GM12878 (cell line): ENCODE results near the gene CA10. TPM values are rescaled to one million over a fixed set of nuclear protein-coding genes. Genes with fewer than 3 reads are reported as not detected.

Experiments
- ATAC-seq: fragments of 200-7000 bp; cut with Tn5 transposase; 3 replicates; pipeline ENCODE4 v1.9.1; 2020; ENCODE audit warnings: mild to moderate bottlenecking, moderate library complexity
- BruUV-seq: library from RNA; stranded (reverse); fragments of 400-500 nt; replicated peaks from 2 replicates; lab custom pipeline; 2021; lab: Mats Ljungman, UMichigan
- CTCF ChIA-PET: fragments of 300-600 bp; sonication (Branson Sonifier 250); formaldehyde crosslinking; extraction: SDS; loops from one replicate; lab custom pipeline; 2021; ENCODE audit warnings: inconsistent platforms; lab: Yijun Ruan, JAX
- POLR2A ChIA-PET: fragments of 350-600 bp; formaldehyde crosslinking; extraction: SDS; loops from one replicate; lab custom pipeline; 2021; ENCODE audit warnings: inconsistent platforms; lab: Charles Lee
- RAD21 ChIA-PET: fragments of 300-600 bp; sonication (Branson Sonifier 250); formaldehyde crosslinking; loops from one replicate; lab custom pipeline; 2023; ENCODE audit warnings: antibody characterized with exemption; ENCODE audit not compliant: unreplicated experiment; lab: Charles Lee
- SMC1A ChIA-PET: fragments of 300-600 bp; sonication (Branson Sonifier 250); formaldehyde crosslinking; loops from one replicate; lab custom pipeline; 2023; ENCODE audit not compliant: unreplicated experiment, uncharacterized antibody; lab: Charles Lee
- DNase-seq: peaks from one replicate; pipeline ENCODE4 v3.0.0-alpha.2; 2011; ENCODE audit warnings: low read depth, low spot score
- FAIRE-seq: peaks from 3 replicates; lab custom pipeline; 2011; peaks lifted over from hg19 to GRCh38; lab: Jason Lieb, UNC
- H2AFZ ChIP-seq: 2 replicates; pipeline ENCODE4 v1.6.0; 2011; ENCODE audit warnings: low read depth, low read length, control low read depth; ENCODE audit not compliant: control insufficient read depth
- H3K27ac ChIP-seq: 2 replicates; pipeline ENCODE4 v1.5.1; 2011; ENCODE audit warnings: control low read depth; ENCODE audit not compliant: control insufficient read depth, insufficient read depth
- H3K27me3 ChIP-seq, 2 experiments: replicated peaks in 1 of 2; 2 replicates each; pipeline versions ENCODE4 v1.6.0 to v1.6.1; 2011; ENCODE audit warnings: low read length in 1 of 2; ENCODE audit not compliant: control insufficient read depth in 2 of 2, insufficient read depth in 2 of 2
- H3K36me3 ChIP-seq, 2 experiments: 2 replicates each; pipeline ENCODE4 v1.5.1; 2011; ENCODE audit warnings: low read length in 1 of 2; ENCODE audit not compliant: control insufficient read depth in 2 of 2, insufficient read depth in 2 of 2
- H3K4me1 ChIP-seq: 2 replicates; pipeline ENCODE4 v1.6.1; 2011; ENCODE audit warnings: mild to moderate bottlenecking, low read length, moderate library complexity, mixed read lengths; ENCODE audit not compliant: control insufficient read depth, insufficient read depth
- H3K4me2 ChIP-seq: 2 replicates; pipeline ENCODE4 v1.6.0; 2011; ENCODE audit warnings: control low read depth; ENCODE audit not compliant: control insufficient read depth, insufficient read depth
- H3K4me3 ChIP-seq: fragments of 200-600 bp; sonication (generic); 2 replicates; pipeline ENCODE4 v1.5.1; 2016
- H3K79me2 ChIP-seq: 2 replicates; pipeline ENCODE4 v1.6.0; 2011; ENCODE audit warnings: low read length; ENCODE audit not compliant: control insufficient read depth, insufficient read depth
- H3K9ac ChIP-seq: 2 replicates; pipeline ENCODE4 v1.8.0; 2011; ENCODE audit warnings: low read length, control low read depth, mixed read lengths; ENCODE audit not compliant: control insufficient read depth, insufficient read depth
- H3K9me3 ChIP-seq: replicated peaks from 3 replicates; pipeline ENCODE4 v1.5.1; 2011; ENCODE audit warnings: mild to moderate bottlenecking, low read length; ENCODE audit not compliant: control insufficient read depth, insufficient read depth
- H4K20me1 ChIP-seq: 2 replicates; pipeline ENCODE4 v1.6.0; 2011; ENCODE audit not compliant: control insufficient read depth, insufficient read depth
- ATF7 ChIP-seq: fragments of 450-650 bp; IDR thresholded peaks from 2 replicates; pipeline ENCODE4 v1.6.1; 2016; ENCODE audit warnings: low read depth, mild to moderate bottlenecking
- BRCA1 ChIP-seq: IDR thresholded peaks from 2 replicates; pipeline ENCODE4 v1.6.1; 2011; ENCODE audit warnings: low read depth, low read length, improper control_type of control experiment
- CBX3 ChIP-seq: fragments of 200-600 bp; sonication (generic); IDR thresholded peaks from 2 replicates; pipeline ENCODE4 v1.6.1; 2016; ENCODE audit warnings: low read depth, borderline replicate concordance
- IKZF2 ChIP-seq, 2 experiments: fragments of 450-650 bp; IDR thresholded peaks; 2 replicates each; pipeline ENCODE4 v1.6.1; 2017; ENCODE audit warnings: mild to moderate bottlenecking in 2 of 2, moderate library complexity in 2 of 2
- PAX8 ChIP-seq: fragments of 450-650 bp; IDR thresholded peaks from 2 replicates; pipeline ENCODE4 v1.6.1; 2017; ENCODE audit warnings: mild to moderate bottlenecking, moderate library complexity
- POLR2A ChIP-seq: IDR thresholded peaks from 2 replicates; pipeline ENCODE4 v1.6.1; 2011; ENCODE audit warnings: low read depth, mild to moderate bottlenecking, low read length
- POLR2AphosphoS2 ChIP-seq: IDR thresholded peaks from 2 replicates; pipeline ENCODE4 v1.6.1; 2011; ENCODE audit warnings: low read depth, mild to moderate bottlenecking, low read length, improper control_type of control experiment, moderate library complexity
- WGBS: methylation state at CpG from one replicate; pipeline ENCODE4 v1.1.6; 2016; ENCODE audit warnings: low lambda C conversion rate; ENCODE audit not compliant: insufficient replicate concordance, insufficient coverage; ENCODE audit errors: missing lambda C conversion rate; 5-methylcytosine and 5-hydroxymethylcytosine counted together
- in situ Hi-C: fragments of 300-500 bp; cut with MboI; formaldehyde crosslinking; loops from 9 replicates; pipeline ENCODE4 v1.14.3; 2018; ENCODE audit warnings: mixed read lengths
- intact Hi-C: fragments of 100-400 bp; cut with micrococcal nuclease; formaldehyde crosslinking; loops from one replicate; pipeline ENCODE4 v1.14.2; 2022; ENCODE audit not compliant: unreplicated experiment
- polyA plus RNA-seq, 11 experiments: library from polyadenylated mRNA; depleted of rRNA in 4 of 11; unstranded in 6 of 11; stranded (reverse) in 5 of 11; fragments of >200 nt; fragmentation: Nextera tagmentation in 4 of 11; fragmentation: Illumina TruSeq in 1 of 11; extraction: Ambion mirVana in 4 of 11; extraction: Trizol in 1 of 11; gene quantifications; 1 replicate in 1 of 11; 2 replicates in 10 of 11; pipeline versions ENCODE4 v1.2.1 to v1.2.3, GENCODE V29; 2011 to 2016; ENCODE audit warnings: inconsistent platforms in 2 of 11, missing spikeins in 2 of 11, low read depth in 1 of 11
- total RNA-seq, 4 experiments: library from RNA; depleted of rRNA in 3 of 4; stranded (reverse); fragments of >200 nt in 3 of 4; fragmentation: Illumina TruSeq in 1 of 4; extraction: Trizol in 1 of 4; gene quantifications; 2 replicates each; pipeline versions ENCODE4 v1.2.1 to v1.2.3, GENCODE V29; 2013 to 2021
- TF ChIP-seq, protein P1 (sequence below): fragments of 450-650 bp; IDR thresholded peaks from 2 replicates; pipeline ENCODE4 v1.6.1; 2017; ENCODE audit warnings: mild to moderate bottlenecking, moderate library complexity

CA10 gene
- total and polyA plus RNA-seq, 10 of the 15 experiments (the other 5 are each of a cell fraction or from before 2014, with no cell fraction given): not detected

DNA sequence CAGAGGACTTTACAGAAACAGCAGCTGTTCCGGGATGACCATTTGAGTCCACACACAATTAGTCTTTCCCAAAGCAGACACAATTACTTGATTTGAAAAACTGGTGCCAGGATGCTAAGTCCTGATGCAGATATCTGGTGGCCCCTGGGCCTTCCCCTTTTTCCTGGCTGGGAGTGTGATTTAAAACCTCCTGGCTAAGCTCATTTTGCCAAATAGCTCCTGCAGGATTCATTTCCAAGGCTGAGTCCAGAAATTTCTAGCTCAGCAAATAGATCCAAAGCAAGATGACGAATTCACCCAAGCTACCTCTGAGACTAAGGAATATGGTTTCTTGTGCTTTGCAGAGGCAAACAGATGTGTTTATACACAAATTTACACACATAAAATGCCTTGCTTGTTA is 422.2 kb downstream of the CA10 start:
- Histone ChIP-seq H3K27me3 (no peaks in the 10 kb centered on the region), H3K4me1 (no peaks in the 10 kb centered on the region), H3K27ac (no peak overlapping the region), H3K4me2 (no peak overlapping the region), H2AFZ (no peak overlapping the region), H4K20me1 (no peaks in the 10 kb centered on the region), H3K4me3 (no peak overlapping the region), H3K9me3 (no peaks in the 10 kb centered on the region), H3K36me3 (no peaks in the 10 kb centered on the region), H3K9ac (no peak overlapping the region), H3K79me2 (no peaks in the 10 kb centered on the region)
- FAIRE-seq: no peak
- in situ Hi-C loops (no loop called here), intact Hi-C loops (no loop called here)
- ChIA-PET SMC1A (no interaction called here), RAD21 (no interaction called here), CTCF (no interaction called here), POLR2A (no interaction called here)
- WGBS: 0% methylated on average over 2 of the region's 2 CpGs
- DNase-seq: no peak
- BruUV-seq: no TSS peak
- no peak for ATAC-seq
- TF ChIP-seq BRCA1: no peak
- no peak for TF ChIP-seq POLR2A
- TF ChIP-seq IKZF2 (IDR thresholded peaks at IDR 0.05): no peak
- no peak for TF ChIP-seq PAX8
- TF ChIP-seq CBX3: no peak
- TF ChIP-seq ATF7: no peak
- no peak for TF ChIP-seq POLR2AphosphoS2
- TF ChIP-seq, protein P1, sequence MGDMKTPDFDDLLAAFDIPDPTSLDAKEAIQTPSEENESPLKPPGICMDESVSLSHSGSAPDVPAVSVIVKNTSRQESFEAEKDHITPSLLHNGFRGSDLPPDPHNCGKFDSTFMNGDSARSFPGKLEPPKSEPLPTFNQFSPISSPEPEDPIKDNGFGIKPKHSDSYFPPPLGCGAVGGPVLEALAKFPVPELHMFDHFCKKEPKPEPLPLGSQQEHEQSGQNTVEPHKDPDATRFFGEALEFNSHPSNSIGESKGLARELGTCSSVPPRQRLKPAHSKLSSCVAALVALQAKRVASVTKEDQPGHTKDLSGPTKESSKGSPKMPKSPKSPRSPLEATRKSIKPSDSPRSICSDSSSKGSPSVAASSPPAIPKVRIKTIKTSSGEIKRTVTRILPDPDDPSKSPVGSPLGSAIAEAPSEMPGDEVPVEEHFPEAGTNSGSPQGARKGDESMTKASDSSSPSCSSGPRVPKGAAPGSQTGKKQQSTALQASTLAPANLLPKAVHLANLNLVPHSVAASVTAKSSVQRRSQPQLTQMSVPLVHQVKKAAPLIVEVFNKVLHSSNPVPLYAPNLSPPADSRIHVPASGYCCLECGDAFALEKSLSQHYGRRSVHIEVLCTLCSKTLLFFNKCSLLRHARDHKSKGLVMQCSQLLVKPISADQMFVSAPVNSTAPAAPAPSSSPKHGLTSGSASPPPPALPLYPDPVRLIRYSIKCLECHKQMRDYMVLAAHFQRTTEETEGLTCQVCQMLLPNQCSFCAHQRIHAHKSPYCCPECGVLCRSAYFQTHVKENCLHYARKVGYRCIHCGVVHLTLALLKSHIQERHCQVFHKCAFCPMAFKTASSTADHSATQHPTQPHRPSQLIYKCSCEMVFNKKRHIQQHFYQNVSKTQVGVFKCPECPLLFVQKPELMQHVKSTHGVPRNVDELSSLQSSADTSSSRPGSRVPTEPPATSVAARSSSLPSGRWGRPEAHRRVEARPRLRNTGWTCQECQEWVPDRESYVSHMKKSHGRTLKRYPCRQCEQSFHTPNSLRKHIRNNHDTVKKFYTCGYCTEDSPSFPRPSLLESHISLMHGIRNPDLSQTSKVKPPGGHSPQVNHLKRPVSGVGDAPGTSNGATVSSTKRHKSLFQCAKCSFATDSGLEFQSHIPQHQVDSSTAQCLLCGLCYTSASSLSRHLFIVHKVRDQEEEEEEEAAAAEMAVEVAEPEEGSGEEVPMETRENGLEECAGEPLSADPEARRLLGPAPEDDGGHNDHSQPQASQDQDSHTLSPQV: no peak
